H9 (cell line): ENCODE data around the gene CORO2B. TPM values are rescaled to one million over a fixed set of nuclear protein-coding genes. Genes with fewer than 3 reads are reported as not detected.

ENCODE experiments used
- DNase-seq: peaks from one replicate; pipeline ENCODE4 v3.0.0-alpha.2; 2017
- H2AFZ ChIP-seq: one replicate; pipeline ENCODE4 v1.6.1; 2013; ENCODE audit warnings: mild to moderate bottlenecking, low read length, control low read depth, moderate library complexity
- H2AK5ac ChIP-seq: 2 replicates; pipeline ENCODE4 v1.6.1; 2013; ENCODE audit warnings: low read length, control low read depth, mixed read lengths; ENCODE audit not compliant: insufficient read length
- H2BK120ac ChIP-seq: one replicate; pipeline ENCODE4 v1.6.1; 2013; ENCODE audit warnings: low read depth, mild to moderate bottlenecking, low read length, control low read depth, inconsistent platforms; ENCODE audit not compliant: poor library complexity, severe bottlenecking
- H2BK12ac ChIP-seq: 2 replicates; pipeline ENCODE4 v1.6.1; 2013; ENCODE audit warnings: low read length, control low read depth, mixed read lengths, low read depth; ENCODE audit not compliant: insufficient read length
- H2BK15ac ChIP-seq: 2 replicates; pipeline ENCODE4 v1.6.1; 2013; ENCODE audit warnings: low read depth, low read length, control low read depth
- H2BK20ac ChIP-seq: one replicate; pipeline ENCODE4 v1.6.1; 2013; ENCODE audit warnings: low read depth, mild to moderate bottlenecking, low read length, control low read depth, inconsistent platforms; ENCODE audit not compliant: poor library complexity, severe bottlenecking
- H2BK5ac ChIP-seq: 2 replicates; pipeline ENCODE4 v1.6.1; 2013; ENCODE audit warnings: low read length, control low read depth, mixed read lengths; ENCODE audit not compliant: insufficient read length
- H3K14ac ChIP-seq: 2 replicates; pipeline ENCODE4 v1.6.1; 2013; ENCODE audit warnings: low read length, control low read depth; ENCODE audit not compliant: insufficient read depth
- H3K18ac ChIP-seq: 2 replicates; pipeline ENCODE4 v1.6.1; 2013; ENCODE audit warnings: low read depth, mild to moderate bottlenecking, mixed read lengths, low read length, control low read depth; ENCODE audit not compliant: insufficient read length
- H3K23ac ChIP-seq: 2 replicates; pipeline ENCODE4 v1.6.1; 2013; ENCODE audit warnings: low read length, control low read depth, mixed read lengths, low read depth; ENCODE audit not compliant: insufficient read length
- H3K23me2 ChIP-seq: 2 replicates; pipeline ENCODE4 v1.6.1; 2013; ENCODE audit warnings: low read depth, mild to moderate bottlenecking, mixed read lengths, low read length, control low read depth; ENCODE audit not compliant: insufficient read length, poor library complexity, severe bottlenecking
- H3K27ac ChIP-seq: 2 replicates; pipeline ENCODE4 v1.5.1; 2013; ENCODE audit warnings: low read length, control low read depth, mixed read lengths, low read depth; ENCODE audit not compliant: insufficient read length
- H3K27me3 ChIP-seq: 2 replicates; pipeline ENCODE4 v1.6.1; 2013; ENCODE audit warnings: low read length, control low read depth, inconsistent platforms; ENCODE audit not compliant: insufficient read depth
- H3K4ac ChIP-seq: 2 replicates; pipeline ENCODE4 v1.6.1; 2013; ENCODE audit warnings: low read depth, mild to moderate bottlenecking, control low read depth, inconsistent platforms, low read length, moderate library complexity
- H3K4me1 ChIP-seq: 2 replicates; pipeline ENCODE4 v1.6.1; 2013; ENCODE audit warnings: low read length, control low read depth, inconsistent platforms; ENCODE audit not compliant: insufficient read depth
- H3K4me2 ChIP-seq: 2 replicates; pipeline ENCODE4 v1.6.1; 2013; ENCODE audit warnings: low read length, control low read depth, mixed read lengths; ENCODE audit not compliant: insufficient read length, insufficient read depth
- H3K56ac ChIP-seq: 2 replicates; pipeline ENCODE4 v1.6.1; 2013; ENCODE audit warnings: low read depth, mild to moderate bottlenecking, mixed read lengths, low read length, control low read depth; ENCODE audit not compliant: insufficient read length
- H3K79me1 ChIP-seq: 2 replicates; pipeline ENCODE4 v1.6.1; 2013; ENCODE audit warnings: low read depth, mild to moderate bottlenecking, moderate library complexity, low read length, control low read depth, inconsistent platforms; ENCODE audit not compliant: insufficient read depth, poor library complexity, severe bottlenecking
- H3K79me2 ChIP-seq: 2 replicates; pipeline ENCODE4 v1.6.1; 2013; ENCODE audit warnings: low read length, control low read depth, inconsistent platforms; ENCODE audit not compliant: insufficient read depth
- H3K9ac ChIP-seq: 2 replicates; pipeline ENCODE4 v1.6.1; 2013; ENCODE audit warnings: low read length, control low read depth, mixed read lengths; ENCODE audit not compliant: insufficient read length; ENCODE audit errors: extremely low read depth
- H3K9me3 ChIP-seq: one replicate; pipeline ENCODE4 v1.6.1; 2013; ENCODE audit warnings: low read depth, low read length, inconsistent platforms; ENCODE audit not compliant: control insufficient read depth
- H3T11ph ChIP-seq: one replicate; pipeline ENCODE4 v1.6.1; 2013; ENCODE audit warnings: mild to moderate bottlenecking, low read length, control low read depth, inconsistent platforms
- H4K20me1 ChIP-seq: one replicate; pipeline ENCODE4 v1.6.1; 2013; ENCODE audit not compliant: control insufficient read depth, insufficient read length, insufficient read depth
- H4K5ac ChIP-seq: 2 replicates; pipeline ENCODE4 v1.6.1; 2013; ENCODE audit warnings: low read depth, mild to moderate bottlenecking, mixed read lengths, low read length, control low read depth; ENCODE audit not compliant: insufficient read length
- H4K8ac ChIP-seq: replicated peaks from 2 replicates; pipeline ENCODE4 v1.6.1; 2013; ENCODE audit warnings: low read length, control low read depth, mixed read lengths, low read depth; ENCODE audit not compliant: insufficient read length
- H4K91ac ChIP-seq: 2 replicates; pipeline ENCODE4 v1.6.1; 2013; ENCODE audit warnings: low read depth, mild to moderate bottlenecking, moderate library complexity, mixed read lengths, low read length, control low read depth; ENCODE audit not compliant: insufficient read length
- H3K27ac Mint-ChIP-seq, 3 experiments: 2 replicates in 2 of 3; 3 replicates in 1 of 3; pipeline ENCODE4 v1.8.0; 2020 to 2021; ENCODE audit warnings: mixed read lengths in 3 of 3, mild to moderate bottlenecking in 1 of 3, moderate library complexity in 1 of 3
- H3K27me3 Mint-ChIP-seq: 2 replicates; pipeline ENCODE4 v1.8.0; 2021; ENCODE audit warnings: low read depth, mild to moderate bottlenecking, moderate library complexity, mixed read lengths
- H3K36me3 Mint-ChIP-seq, 3 experiments: 2 replicates in 2 of 3; 3 replicates in 1 of 3; pipeline ENCODE4 v1.8.0; 2020 to 2021; ENCODE audit warnings: low read depth in 3 of 3, mixed read lengths in 3 of 3; ENCODE audit not compliant: insufficient read depth in 1 of 3
- H3K4me1 Mint-ChIP-seq, 2 experiments: 2 replicates each; pipeline ENCODE4 v1.8.0; 2020; ENCODE audit warnings: mixed read lengths in 2 of 2
- H3K4me3 Mint-ChIP-seq, 2 experiments: 2 replicates in 1 of 2; 3 replicates in 1 of 2; pipeline ENCODE4 v1.8.0; 2020 to 2021; ENCODE audit warnings: mild to moderate bottlenecking in 2 of 2, mixed read lengths in 2 of 2, moderate library complexity in 1 of 2
- H3K9me3 Mint-ChIP-seq, 2 experiments: 2 replicates in 1 of 2; 3 replicates in 1 of 2; pipeline ENCODE4 v1.8.0; 2020; ENCODE audit warnings: mild to moderate bottlenecking in 2 of 2, mixed read lengths in 2 of 2, moderate library complexity in 1 of 2
- WGBS: extraction: QIAGEN DNeasy Blood & Tissue Kit; methylation state at CpG from one replicate; pipeline ENCODE4 v1.1.7; 2013; ENCODE audit warnings: missing lambda C conversion rate, low lambda C conversion rate, mixed read lengths; ENCODE audit not compliant: insufficient read length; ENCODE audit errors: extremely low coverage; 5-methylcytosine and 5-hydroxymethylcytosine counted together
- total RNA-seq: library from RNA; stranded (reverse); gene quantifications from 2 replicates; pipeline ENCODE4 v1.2.1, GENCODE V29; 2021
- TF ChIP-seq, protein P1 (sequence below): fragments of 200-600 bp; sonication (generic); conservative IDR thresholded peaks from 3 replicates; pipeline ENCODE4 v1.8.0; 2021; ENCODE audit warnings: antibody characterized with exemption, mild to moderate bottlenecking

CORO2B gene
- total RNA-seq, 1 experiment from 2014 or later, result 3.1 TPM

DNA sequence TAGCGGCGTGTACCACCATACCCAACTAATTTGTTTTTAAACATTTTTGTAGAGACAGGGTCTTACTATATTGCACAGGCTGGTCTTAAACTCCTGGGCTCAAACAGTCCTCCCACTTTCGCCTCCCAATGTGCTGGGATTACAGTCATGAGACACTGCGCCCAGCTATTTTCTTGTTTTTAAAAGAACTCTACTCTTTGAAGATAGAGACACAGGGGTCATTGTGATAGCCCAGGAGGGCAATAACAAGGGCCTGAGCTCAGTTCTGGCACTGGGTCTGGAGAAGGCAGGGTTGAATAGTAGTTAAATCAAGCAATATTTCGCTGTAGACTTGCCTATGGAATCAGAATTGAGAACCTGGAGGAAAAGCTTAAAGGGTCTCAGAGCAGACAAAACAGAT is 143.1 kb downstream of the CORO2B start:
- no peaks in the 10 kb centered on the region for H3K27me3 ChIP-seq
- WGBS, result no CpG with 5 or more reads among the region's 5 CpGs
- no peak overlapping the region for H3K18ac ChIP-seq
- no peak overlapping the region for H3K9ac ChIP-seq
- no peaks in the 10 kb centered on the region for H4K20me1 ChIP-seq
- no peak overlapping the region for H2BK15ac ChIP-seq
- H3K4me2 ChIP-seq, result no peak overlapping the region
- no peaks in the 10 kb centered on the region for H3K23me2 ChIP-seq
- H4K8ac ChIP-seq, result no peak overlapping the region
- no peak overlapping the region for H3K27ac ChIP-seq
- H3K4ac ChIP-seq, result no peak overlapping the region
- no peak for DNase-seq
- Mint-ChIP-seq H3K4me1 (peaks cover 8 to 11% of the 10 kb centered on the region in 2 experiments), H3K27me3 (peaks cover 7% of the 10 kb centered on the region), H3K36me3 (no peaks in the 10 kb centered on the region; a peak in 1 of 7 replicates), H3K27ac (no peak overlapping the region), H3K9me3 (no peaks in the 10 kb centered on the region), H3K4me3 (no peak overlapping the region)
- no peaks in the 10 kb centered on the region for H3K9me3 ChIP-seq
- H4K5ac ChIP-seq, result no peak overlapping the region
- no peak overlapping the region for H2BK20ac ChIP-seq
- no peaks in the 10 kb centered on the region for H3K79me1 ChIP-seq
- TF ChIP-seq, protein P1, sequence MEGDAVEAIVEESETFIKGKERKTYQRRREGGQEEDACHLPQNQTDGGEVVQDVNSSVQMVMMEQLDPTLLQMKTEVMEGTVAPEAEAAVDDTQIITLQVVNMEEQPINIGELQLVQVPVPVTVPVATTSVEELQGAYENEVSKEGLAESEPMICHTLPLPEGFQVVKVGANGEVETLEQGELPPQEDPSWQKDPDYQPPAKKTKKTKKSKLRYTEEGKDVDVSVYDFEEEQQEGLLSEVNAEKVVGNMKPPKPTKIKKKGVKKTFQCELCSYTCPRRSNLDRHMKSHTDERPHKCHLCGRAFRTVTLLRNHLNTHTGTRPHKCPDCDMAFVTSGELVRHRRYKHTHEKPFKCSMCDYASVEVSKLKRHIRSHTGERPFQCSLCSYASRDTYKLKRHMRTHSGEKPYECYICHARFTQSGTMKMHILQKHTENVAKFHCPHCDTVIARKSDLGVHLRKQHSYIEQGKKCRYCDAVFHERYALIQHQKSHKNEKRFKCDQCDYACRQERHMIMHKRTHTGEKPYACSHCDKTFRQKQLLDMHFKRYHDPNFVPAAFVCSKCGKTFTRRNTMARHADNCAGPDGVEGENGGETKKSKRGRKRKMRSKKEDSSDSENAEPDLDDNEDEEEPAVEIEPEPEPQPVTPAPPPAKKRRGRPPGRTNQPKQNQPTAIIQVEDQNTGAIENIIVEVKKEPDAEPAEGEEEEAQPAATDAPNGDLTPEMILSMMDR, result no peak
- no peak overlapping the region for H2AK5ac ChIP-seq
- no peak overlapping the region for H2AFZ ChIP-seq
- no peak overlapping the region for H2BK5ac ChIP-seq
- no peak overlapping the region for H3K23ac ChIP-seq
- H2BK120ac ChIP-seq, result no peak overlapping the region
- no peak overlapping the region for H3T11ph ChIP-seq
- H3K56ac ChIP-seq, result no peak overlapping the region
- no peaks in the 10 kb centered on the region for H3K79me2 ChIP-seq
- no peak overlapping the region for H2BK12ac ChIP-seq
- no peaks in the 10 kb centered on the region; the same call in 1 of the 2 replicates for H3K4me1 ChIP-seq
- H3K14ac ChIP-seq, result no peak overlapping the region
- no peak overlapping the region for H4K91ac ChIP-seq
